H1 (cell line): ENCODE measurements around the gene MEIOSIN.

ENCODE experiments used
- ASH2L ChIP-seq: fragments of 200-600, 300-600 bp; sonication (generic); IDR thresholded peaks from one replicate; pipeline ENCODE4 v1.7.1; 2017; ENCODE audit warnings: low read length
- CHD2 ChIP-seq: IDR thresholded peaks from 2 replicates; pipeline ENCODE4 v1.6.1; 2012; ENCODE audit warnings: low read length, improper control_type of control experiment
- CTCF ChIP-seq, 3 experiments: IDR thresholded peaks; 1 replicate in 2 of 3; 2 replicates in 1 of 3; pipeline versions ENCODE4 v1.5.1 to v1.6.1; 2011; ENCODE audit warnings: low read length in 3 of 3, mild to moderate bottlenecking in 3 of 3, inconsistent platforms in 2 of 3, low read depth in 1 of 3, moderate library complexity in 1 of 3; ENCODE audit not compliant: insufficient read depth in 1 of 3; ENCODE audit errors: control extremely low read depth in 1 of 3
- EZH2 ChIP-seq: fragments of 200-600 bp; sonication (generic); IDR thresholded peaks from 2 replicates; pipeline ENCODE4 v1.7.1; 2012; ENCODE audit warnings: low read depth, mild to moderate bottlenecking, moderate library complexity, low read length, inconsistent platforms; ENCODE audit not compliant: severe bottlenecking
- JUN ChIP-seq: IDR thresholded peaks from 2 replicates; pipeline ENCODE4 v1.6.1; 2011; ENCODE audit warnings: low read depth, mild to moderate bottlenecking, improper control_type of control experiment, low read length
- KDM5A ChIP-seq: fragments of 200-600 bp; IDR thresholded peaks from 2 replicates; pipeline ENCODE4 v1.7.1; 2012; ENCODE audit warnings: mild to moderate bottlenecking, low read length, inconsistent platforms, mixed read lengths
- POLR2AphosphoS5 ChIP-seq: IDR thresholded peaks from 2 replicates; pipeline ENCODE4 v1.6.1; 2011; ENCODE audit warnings: low read depth, low read length
- RAD21 ChIP-seq, 2 experiments: IDR thresholded peaks in 1 of 2; conservative IDR thresholded peaks in 1 of 2; 2 replicates each; pipeline ENCODE4 v1.6.1; 2011; ENCODE audit warnings: low read depth in 2 of 2, low read length in 2 of 2, improper control_type of control experiment in 1 of 2, inconsistent platforms in 1 of 2, mild to moderate bottlenecking in 1 of 2, moderate library complexity in 1 of 2
- RFX5 ChIP-seq: IDR thresholded peaks from 2 replicates; pipeline ENCODE4 v1.6.1; 2011; ENCODE audit warnings: low read depth, low read length, improper control_type of control experiment, borderline replicate concordance
- SP1 ChIP-seq: IDR thresholded peaks from 2 replicates; pipeline ENCODE4 v1.6.1; 2011; ENCODE audit warnings: low read depth, low read length
- YY1 ChIP-seq: IDR thresholded peaks from 2 replicates; pipeline ENCODE4 v1.6.1; 2011; ENCODE audit warnings: low read depth, mild to moderate bottlenecking, low read length
- TF ChIP-seq, protein P1 (sequence below): IDR thresholded peaks from 2 replicates; pipeline ENCODE4 v1.6.1; 2011; ENCODE audit warnings: low read length, improper control_type of control experiment

- no peak for TF ChIP-seq KDM5A
- peak; percentile 61; the same call in 1 of the 2 replicates for TF ChIP-seq YY1
- no peak for TF ChIP-seq EZH2
- TF ChIP-seq CTCF (IDR thresholded peaks at IDR 0.05; ENCODE audit: control extremely low read depth in 1 of 3, insufficient read depth in 1 of 3, low read depth in 1 of 3, low read length in 3 of 3), result no peak
- TF ChIP-seq RAD21 (IDR thresholded peaks at IDR 0.05 in 1 of 2, conservative IDR thresholded peaks at IDR 0.05 in 1 of 2; ENCODE audit: low read depth in 2 of 2, low read length in 2 of 2), result no peak
- peak; percentile 46; the same call in 1 of the 2 replicates for TF ChIP-seq RFX5
- peak; percentile 80 for TF ChIP-seq CHD2
- peak; percentile 79; the same call in 1 of the 2 replicates for TF ChIP-seq SP1
- TF ChIP-seq, protein P1, sequence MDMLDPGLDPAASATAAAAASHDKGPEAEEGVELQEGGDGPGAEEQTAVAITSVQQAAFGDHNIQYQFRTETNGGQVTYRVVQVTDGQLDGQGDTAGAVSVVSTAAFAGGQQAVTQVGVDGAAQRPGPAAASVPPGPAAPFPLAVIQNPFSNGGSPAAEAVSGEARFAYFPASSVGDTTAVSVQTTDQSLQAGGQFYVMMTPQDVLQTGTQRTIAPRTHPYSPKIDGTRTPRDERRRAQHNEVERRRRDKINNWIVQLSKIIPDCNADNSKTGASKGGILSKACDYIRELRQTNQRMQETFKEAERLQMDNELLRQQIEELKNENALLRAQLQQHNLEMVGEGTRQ, result peak; percentile 89
- TF ChIP-seq JUN, result no peak
- TF ChIP-seq ASH2L, result no peak
- peak; percentile 82 for TF ChIP-seq POLR2AphosphoS5
These were observed 15.9 kb upstream of the MEIOSIN start for GRCh38 chr19:45717131-45717982.
